Right lobe of liver (tissue), 4 donors: ENCODE measurements around the gene NR6A1.

Source experiments
- POLR2A ChIP-seq: fragments of 450-650 bp; IDR thresholded peaks from one replicate; pipeline ENCODE4 v1.6.1; 2017; ENCODE audit warnings: antibody characterized with exemption, mild to moderate bottlenecking
- TF ChIP-seq, protein P1 (sequence below), 4 donors: fragments of 200-600 bp in 3 of 4; fragments of 450-650 bp in 1 of 4; IDR thresholded peaks; one replicate each; pipeline versions ENCODE4 v1.5.1 to v1.8.0; 2016 to 2022; ENCODE audit warnings: antibody characterized with exemption in 4 of 4, mild to moderate bottlenecking in 2 of 4
- donor health status: DM: no; HTN: no; CAD: no.
- donor health status: DM: no; HTN: no; CAD: no.
- donor health status: DM: no; HTN: yes; CAD: no.

DNA sequence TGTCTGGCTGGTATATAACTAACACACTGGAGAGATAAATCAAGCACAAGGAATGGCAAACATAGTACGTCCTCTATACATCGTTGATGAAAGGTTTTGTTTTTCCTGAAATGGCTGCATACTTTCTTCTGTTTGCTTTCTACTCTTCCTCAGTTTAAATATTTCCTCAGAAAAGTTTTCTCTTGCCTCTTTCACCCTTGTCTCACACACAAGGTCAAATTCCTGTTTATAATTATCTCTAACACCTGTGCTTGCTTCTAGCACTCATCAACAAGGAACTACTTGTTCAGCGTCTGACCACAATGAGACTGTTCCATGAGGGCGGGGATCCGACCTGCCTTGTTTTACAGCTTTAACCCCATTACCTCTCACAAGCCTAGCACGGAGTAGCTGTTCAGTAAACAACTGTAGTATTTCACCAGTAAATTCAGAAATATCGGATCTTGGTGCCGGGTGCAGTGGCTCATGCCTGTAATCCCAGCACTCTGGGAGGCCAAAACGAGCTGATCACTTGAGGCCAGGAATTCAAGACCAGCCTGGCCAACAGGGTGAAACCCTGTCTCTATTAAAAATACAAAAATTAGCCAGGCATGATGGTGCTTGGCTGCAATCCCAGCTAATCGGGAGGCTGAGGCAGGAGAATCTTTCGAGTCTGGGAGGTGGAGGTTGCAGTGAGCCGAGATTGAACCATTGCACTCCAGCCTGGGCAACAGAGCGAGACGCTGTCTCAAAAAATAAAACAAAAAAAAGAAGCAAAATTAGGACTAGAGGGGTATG lies 37.0 kb downstream of the NR6A1 start:
- TF ChIP-seq, protein P1, sequence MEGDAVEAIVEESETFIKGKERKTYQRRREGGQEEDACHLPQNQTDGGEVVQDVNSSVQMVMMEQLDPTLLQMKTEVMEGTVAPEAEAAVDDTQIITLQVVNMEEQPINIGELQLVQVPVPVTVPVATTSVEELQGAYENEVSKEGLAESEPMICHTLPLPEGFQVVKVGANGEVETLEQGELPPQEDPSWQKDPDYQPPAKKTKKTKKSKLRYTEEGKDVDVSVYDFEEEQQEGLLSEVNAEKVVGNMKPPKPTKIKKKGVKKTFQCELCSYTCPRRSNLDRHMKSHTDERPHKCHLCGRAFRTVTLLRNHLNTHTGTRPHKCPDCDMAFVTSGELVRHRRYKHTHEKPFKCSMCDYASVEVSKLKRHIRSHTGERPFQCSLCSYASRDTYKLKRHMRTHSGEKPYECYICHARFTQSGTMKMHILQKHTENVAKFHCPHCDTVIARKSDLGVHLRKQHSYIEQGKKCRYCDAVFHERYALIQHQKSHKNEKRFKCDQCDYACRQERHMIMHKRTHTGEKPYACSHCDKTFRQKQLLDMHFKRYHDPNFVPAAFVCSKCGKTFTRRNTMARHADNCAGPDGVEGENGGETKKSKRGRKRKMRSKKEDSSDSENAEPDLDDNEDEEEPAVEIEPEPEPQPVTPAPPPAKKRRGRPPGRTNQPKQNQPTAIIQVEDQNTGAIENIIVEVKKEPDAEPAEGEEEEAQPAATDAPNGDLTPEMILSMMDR (IDR thresholded peaks at IDR 0.05) = no peak
- no peak for TF ChIP-seq POLR2A
